Inflammatory macrophage (primary cell): ENCODE measurements around the gene BSND.

Experiments
- DNase-seq, 2 donors: peaks; one replicate each; pipeline ENCODE4 v3.0.0-alpha.2; 2020 to 2022

Gene BSND

DNA sequence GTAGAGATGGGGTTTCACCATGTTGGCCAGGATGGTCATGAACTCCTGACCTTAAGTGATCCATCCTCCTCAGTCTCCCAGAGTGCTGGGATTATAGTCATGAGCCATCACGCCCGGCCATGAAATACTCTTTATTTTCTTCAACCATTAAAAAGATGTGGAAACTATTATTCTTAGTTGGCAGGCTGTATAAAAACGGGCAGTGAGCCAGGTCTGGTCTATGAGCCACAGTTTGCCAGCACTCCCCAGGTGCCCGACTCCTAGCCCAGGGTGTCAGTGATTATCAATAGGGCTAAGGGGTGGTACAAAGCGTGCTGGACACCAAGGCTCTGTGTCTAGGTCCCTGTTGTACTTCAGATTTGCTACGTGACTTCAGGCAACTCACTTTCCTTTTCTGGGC, 22.0 kb upstream of the BSND start:
- no peak for DNase-seq

GRCh38 chr1:54977533-54978297, 21.0 kb upstream of the BSND start:
- no peak for DNase-seq

GRCh38 chr1:54978528-54979326, 20.0 kb upstream of the BSND start:
- DNase-seq = no peak

DNA sequence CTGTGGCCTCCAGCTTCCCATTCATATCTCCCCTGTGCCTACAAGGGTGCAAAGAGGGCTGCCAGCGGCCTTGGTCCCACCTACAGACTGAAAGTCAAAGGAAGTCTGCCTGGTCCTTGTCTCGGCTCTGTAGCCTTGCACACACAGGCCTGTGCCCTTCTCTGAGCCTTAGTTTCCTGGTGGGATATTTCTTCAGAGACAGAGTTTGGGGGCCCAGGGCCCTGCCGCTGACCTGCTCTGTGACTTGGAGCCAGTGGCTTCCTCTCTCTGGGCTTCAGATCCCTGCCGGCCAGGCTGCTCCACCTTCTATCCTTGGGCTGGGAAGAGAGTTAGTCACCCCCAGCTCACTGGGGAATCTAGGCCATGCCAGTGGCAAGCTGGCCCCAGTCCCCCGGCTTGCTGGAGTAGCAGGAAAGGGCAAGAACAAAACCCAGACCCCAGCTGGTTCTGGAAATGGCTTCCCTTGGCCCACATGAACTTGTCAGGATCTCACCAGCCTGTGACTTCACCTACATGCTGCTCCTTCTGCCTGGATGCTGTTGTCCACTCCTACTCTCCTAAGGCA, 19.3 kb upstream of the BSND start:
- DNase-seq = no peak

DNA sequence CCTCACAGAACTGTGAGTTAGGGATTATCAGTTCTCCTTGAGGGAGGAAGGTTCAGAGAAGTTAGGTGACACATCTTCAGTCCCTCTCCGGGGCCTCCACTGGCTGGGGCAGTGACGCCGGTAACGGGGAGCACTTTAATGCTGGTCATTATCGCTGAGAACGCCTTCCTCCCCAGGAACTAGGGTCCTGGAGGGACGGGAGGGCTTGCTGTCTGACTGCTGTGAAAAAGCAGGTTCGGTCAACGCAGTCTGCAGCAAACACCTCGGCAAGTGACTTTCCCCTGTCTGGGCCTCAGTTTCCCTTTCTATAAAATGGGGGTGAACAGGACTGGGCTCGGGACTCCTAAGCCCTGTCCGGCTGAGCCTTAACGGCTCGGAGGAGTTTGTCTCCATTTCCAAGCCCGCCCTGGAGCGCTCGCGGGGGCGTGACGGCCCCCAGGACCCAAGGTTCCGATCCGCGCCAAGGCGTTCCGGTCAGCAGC, 18.6 kb upstream of the BSND start:
- no peak for DNase-seq

DNA sequence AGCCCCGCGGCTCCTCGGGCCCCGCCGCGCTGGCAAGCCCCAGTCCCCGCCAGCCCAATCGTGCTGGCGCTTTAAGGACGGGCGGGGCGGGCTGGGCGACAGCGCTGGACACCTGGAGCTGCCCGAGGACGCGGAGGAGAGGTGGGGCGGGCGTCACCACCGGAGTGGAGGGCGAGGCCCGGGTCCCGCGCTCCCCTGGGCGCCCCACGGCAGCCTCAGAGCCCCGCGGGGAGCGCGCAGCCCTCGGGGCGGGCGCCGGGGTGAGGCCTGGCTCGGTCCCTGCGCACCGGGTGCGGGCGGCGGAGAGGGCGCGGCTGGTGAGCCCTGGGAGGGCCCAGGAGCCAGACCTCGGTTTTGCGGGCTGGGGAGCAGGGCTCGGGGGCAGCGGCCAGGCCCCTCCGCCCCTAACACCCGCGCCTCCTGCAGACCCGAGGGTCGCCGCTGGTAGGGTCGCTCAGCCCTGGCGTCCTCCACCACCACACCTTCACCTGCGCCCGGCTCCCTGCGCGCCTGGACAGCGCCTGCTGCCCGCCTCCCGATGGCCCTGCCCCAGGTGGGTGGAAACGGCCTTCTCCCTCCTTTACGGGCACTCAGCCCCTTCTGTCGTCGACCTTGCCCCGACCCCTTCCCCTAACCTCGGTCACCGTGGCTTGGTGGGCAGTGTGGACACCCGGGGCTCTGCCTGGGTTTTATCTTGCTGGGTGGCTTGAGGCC, 18.0 kb upstream of the BSND start, which contains the start of gene TMEM61:
Gene TMEM61 (plus strand): TSS at position 101 of the 714 bp plus-strand sequence. CDS start 438 bp downstream, at position 539.
- DNase-seq = no peak

- DNase-seq = no peak
Measured at GRCh38 chr1:54981466-54981865, 17.3 kb upstream of the BSND start.

DNA sequence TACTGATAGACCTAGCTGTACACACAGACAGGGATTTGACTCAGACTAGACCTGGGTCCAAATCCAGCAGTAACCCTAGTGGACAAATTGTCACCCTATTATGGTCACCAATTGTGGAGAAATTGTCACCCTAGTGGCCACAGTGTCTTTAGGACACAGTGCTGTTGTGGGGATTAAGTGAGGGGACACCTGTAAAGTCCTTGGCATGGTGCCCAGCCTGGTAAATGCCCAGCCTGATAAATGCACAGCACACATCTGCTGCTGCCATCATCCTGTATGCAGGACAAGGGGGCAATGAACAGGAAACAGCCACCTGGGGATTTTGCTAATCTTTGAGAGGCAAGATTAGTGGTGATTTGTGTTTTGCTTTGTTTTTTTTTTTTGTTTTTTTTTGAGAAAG, 16.0 kb upstream of the BSND start:
- DNase-seq = no peak

GRCh38 chr1:54984131-54984842, 14.4 kb upstream of the BSND start:
- no peak for DNase-seq

DNA sequence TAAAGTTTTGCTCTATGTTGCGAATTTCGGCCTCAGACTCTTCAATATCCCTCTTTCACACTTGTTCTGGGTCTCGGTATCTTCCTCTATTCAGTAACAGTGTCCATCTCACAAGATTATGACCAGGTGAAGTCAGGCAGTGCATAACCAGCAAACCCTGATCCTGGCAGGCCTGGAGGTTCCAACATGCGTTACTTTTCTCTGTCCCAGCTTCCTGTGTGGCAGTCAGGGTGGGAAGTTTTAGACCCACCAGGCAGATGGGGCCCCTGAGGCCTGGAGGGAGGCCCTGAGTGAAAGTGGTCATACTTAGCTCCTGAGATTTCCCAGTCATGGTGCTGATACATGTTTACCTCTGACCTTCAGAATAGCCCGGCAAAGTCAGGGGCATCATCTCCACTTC, 13.2 kb upstream of the BSND start:
- no peak for DNase-seq

- no peak for DNase-seq
Measured at GRCh38 chr1:54986025-54986424, 12.7 kb upstream of the BSND start.

GRCh38 chr1:54986533-54986932, 12.2 kb upstream of the BSND start:
- no peak for DNase-seq

GRCh38 chr1:54987427-54987826, 11.3 kb upstream of the BSND start:
- no peak for DNase-seq

DNA sequence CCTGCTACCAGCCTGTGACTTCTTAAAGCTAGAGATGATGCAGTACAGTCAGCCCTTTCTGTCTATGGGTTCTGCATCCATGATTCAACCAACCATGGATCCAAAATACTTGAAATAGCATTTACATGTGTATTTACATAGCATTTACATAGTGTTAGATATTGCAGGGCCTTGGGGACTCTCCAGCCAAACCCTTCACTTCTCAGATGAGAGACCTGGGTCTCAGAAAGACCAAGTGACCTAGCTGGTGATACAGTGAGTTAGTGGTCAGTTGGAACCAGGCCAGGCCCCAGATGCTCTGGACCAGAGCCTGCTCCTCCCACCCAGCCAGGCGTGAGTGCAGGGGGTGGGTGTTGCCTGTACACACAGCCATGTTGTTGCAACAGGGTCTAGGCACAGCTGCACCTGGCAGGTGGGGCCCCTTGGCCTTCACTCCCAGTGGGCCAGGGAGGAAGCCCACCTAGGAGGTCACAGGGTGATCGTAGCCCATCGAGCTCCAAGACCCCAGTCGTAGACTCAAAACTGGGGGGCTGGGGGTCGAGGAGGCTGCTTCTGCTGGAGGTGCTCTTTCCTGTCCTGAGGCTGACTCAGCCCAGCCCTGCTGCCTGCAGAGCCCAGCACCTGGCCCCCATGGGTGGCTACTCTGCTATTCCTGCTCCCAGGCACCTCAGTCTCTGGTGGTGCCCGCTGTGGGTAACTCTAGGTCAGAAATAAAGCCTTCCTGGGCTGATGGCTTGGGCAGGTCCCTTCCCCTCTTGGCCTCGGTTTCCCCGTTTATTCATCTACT, 10.6 kb upstream of the BSND start:
- no peak for DNase-seq

GRCh38 chr1:54988975-54989374, 9.8 kb upstream of the BSND start:
- no peak for DNase-seq

- no peak for DNase-seq
Measured at GRCh38 chr1:54989473-54989872, 9.3 kb upstream of the BSND start.

DNA sequence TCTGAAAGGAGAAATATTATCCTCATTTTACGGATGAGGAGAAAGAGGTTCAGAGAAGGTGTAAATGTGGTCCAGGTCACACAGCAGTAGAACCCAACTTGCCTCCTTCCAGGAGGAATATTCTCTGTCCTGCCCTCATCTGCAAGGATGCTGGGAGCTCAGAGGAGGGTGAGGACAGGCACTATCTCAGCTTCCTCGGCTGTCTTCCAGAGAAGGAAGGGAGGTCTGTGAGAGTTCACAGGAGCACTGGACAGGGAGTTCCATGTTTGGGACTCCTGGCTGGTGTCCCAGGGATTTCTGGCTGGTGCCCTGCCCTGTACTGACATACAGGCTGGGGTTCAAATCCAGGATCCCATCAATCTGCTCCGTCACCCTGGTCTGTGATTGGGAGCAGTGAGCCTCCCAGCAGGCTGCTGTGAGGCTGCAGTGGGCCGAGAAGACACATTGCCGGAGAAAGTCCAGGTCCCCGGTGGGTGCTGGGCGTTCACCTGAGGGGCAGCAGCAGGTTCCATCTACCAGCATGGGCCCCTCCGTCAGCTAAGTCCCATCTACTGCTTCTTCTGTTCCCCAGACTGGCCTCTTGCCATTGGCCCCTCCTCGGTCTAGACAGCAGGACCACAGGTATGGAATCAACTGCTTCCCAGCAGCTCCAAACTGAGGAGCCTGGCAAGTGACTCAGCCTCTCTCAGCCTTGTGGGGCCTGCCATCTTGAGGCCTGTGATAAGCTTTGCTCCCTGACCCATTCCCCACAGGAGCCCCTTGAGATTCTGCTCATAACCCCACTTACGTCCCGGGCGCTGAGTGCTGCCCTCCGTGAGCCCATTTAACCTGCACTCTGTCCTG, 8.5 kb upstream of the BSND start:
- DNase-seq = no peak

DNA sequence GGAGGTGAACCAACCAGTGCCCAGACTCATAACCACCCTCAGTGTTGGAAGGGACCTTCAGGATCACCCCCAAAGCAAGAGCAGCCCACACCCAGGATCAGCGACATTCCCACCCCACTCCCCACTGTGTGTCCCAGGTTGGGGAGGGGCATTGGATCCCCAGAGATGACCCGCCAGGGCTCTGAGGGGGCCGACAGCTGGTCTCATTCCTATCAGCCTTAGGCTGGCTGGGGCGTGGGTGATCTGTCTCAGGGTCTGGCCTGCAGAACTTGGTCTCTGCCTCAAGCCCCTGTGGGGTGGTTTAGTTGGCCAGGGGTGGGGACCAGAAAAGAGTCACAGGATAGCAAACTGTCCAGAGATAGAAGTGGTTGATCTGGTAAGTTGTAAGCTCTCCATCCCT, 7.8 kb upstream of the BSND start:
- no peak for DNase-seq

DNA sequence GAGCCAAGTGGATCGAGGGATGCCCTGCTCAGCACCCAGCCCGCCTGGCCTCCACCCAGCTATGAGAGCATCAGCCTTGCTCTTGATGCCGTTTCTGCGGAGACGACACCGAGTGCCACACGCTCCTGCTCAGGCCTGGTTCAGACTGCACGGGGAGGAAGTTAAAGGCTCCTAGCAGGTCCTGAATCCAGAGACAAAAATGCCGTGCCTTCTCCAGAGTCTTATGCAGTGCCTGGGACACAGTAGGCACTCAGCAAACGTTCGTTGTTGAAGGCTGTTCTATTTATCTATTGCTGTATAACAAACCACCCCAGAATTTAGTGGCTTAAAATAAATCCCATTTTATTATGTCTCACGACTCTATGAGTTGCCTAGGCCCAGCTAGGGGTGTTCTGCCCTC, 6.8 kb upstream of the BSND start:
- DNase-seq = no peak

DNA sequence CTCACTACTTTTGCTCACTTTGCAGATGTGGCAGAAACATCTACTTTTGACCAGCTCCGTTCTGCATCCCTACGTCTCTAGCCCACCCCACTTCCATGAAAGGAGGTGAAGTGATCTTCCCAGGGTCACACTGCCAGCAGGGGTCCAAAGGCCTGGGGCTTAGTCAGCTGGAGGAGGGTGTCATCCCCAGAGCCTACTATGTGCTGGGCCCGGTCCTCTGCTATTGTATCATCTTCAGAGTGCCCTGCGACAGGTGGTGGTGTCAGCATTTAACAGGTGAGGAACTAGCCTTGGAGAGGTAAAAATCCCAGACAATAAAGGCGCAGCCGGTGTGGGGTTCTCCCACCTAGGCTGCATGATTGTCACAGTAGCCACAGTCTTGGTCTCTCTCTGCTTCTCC, 5.6 kb upstream of the BSND start:
- DNase-seq = no peak
